BJ (cell line): Measurements from ENCODE around the gene UNC5A. TPM values are rescaled to one million over a fixed set of nuclear protein-coding genes. Genes with fewer than 3 reads are reported as not detected.
A peak's percentile ranks its signal among the peaks of the same experiment; 100 is the strongest.

Source experiments
- CTCF ChIA-PET: fragments of 350-600 bp; formaldehyde crosslinking; extraction: SDS; loops from one replicate; lab custom pipeline; 2021; ENCODE audit warnings: antibody characterized with exemption, inconsistent platforms; lab: Yijun Ruan, JAX
- POLR2A ChIA-PET: fragments of 300-600 bp; sonication (Branson Sonifier 250); formaldehyde crosslinking; extraction: SDS; loops from one replicate; lab custom pipeline; 2021; ENCODE audit warnings: antibody characterized with exemption; lab: Charles Lee
- DNase-seq: peaks from one replicate; pipeline ENCODE4 v3.0.0-alpha.2; 2011; ENCODE audit warnings: low read depth
- H3K27me3 ChIP-seq: 2 replicates; pipeline ENCODE4 v1.6.0; 2011; ENCODE audit warnings: low read length; ENCODE audit not compliant: control insufficient read depth, insufficient read depth
- H3K36me3 ChIP-seq: 2 replicates; pipeline ENCODE4 v1.5.1; 2011; ENCODE audit warnings: low read length; ENCODE audit not compliant: control insufficient read depth, insufficient read depth
- H3K4me3 ChIP-seq: 2 replicates; pipeline ENCODE4 v1.5.1; 2011; ENCODE audit warnings: low read depth, mild to moderate bottlenecking, control low read depth, low read length
- CTCF ChIP-seq: IDR thresholded peaks from 2 replicates; pipeline ENCODE4 v1.5.1; 2011; ENCODE audit warnings: low read depth, mild to moderate bottlenecking, control low read depth, inconsistent platforms, low read length, moderate library complexity; ENCODE audit not compliant: insufficient read depth
- polyA plus RNA-seq: library from polyadenylated mRNA; depleted of rRNA; stranded (reverse); fragments of >200 nt; gene quantifications from 2 replicates; pipeline ENCODE4 v1.2.3, GENCODE V29; 2011

The UNC5A gene
- polyA plus RNA-seq, 1 experiment = not detected

GRCh38 chr5:176814836-176815438, 4.6 kb downstream of the UNC5A start:
- CTCF ChIA-PET = no interaction called here
- Histone ChIP-seq H3K36me3 (no peaks in the 10 kb centered on the region), H3K27me3 (peaks cover 53% of the 10 kb centered on the region), H3K4me3 (no peak overlapping the region)
- no peak for DNase-seq
- POLR2A ChIA-PET = no interaction called here
- TF ChIP-seq CTCF = no peak

- Histone ChIP-seq H3K36me3 (no peaks in the 10 kb centered on the region), H3K27me3 (peaks cover 50% of the 10 kb centered on the region), H3K4me3 (no peak overlapping the region)
- CTCF ChIA-PET = interaction anchor here (1.8 kb wide), 1 partner anchor 155 kb away, joined by 7 read pairs; no protein-coding TSS in a partner anchor
- no peak for DNase-seq
- POLR2A ChIA-PET = no interaction called here
- TF ChIP-seq CTCF = no peak
Measured at GRCh38 chr5:176816043-176816745, 5.8 kb downstream of the UNC5A start.

DNA sequence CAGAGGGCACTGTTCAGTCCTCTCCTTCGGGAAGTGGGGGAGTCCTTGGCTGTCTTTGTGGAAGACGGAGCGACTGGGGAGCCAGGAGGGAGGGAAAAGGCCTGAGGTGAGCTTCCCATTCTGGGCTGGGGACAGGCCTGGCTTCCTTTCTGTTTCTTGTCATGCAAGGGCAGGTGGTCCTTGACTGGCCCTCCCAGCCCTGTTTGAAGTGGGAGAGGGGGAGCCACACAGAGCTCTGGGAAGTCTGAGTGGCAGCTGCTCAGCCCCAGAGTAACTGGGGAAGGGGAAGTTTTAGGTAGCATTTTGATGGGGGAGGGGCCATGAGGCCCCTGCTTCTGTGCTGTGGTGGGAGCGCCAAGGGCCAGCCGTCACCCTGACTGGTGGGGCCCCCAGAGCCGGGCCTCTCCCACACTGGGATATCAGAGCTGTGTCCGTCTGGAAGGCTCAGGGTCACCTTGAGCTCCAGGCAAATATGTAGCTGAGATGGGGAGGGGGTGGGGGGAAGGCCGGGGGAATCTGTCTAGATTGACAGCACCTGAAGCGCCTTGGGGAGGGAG, 6.5 kb downstream of the UNC5A start:
- H3K36me3 ChIP-seq = no peaks in the 10 kb centered on the region
- ChIA-PET CTCF (interaction anchor here (1.4 to 1.8 kb wide), 2 partner anchors 7 to 156 kb away, joined by 4 to 7 read pairs; no protein-coding TSS in a partner anchor), POLR2A (no interaction called here)
- peaks cover 43% of the 10 kb centered on the region for H3K27me3 ChIP-seq
- no peak for TF ChIP-seq CTCF
- H3K4me3 ChIP-seq = no peak overlapping the region
- DNase-seq = no peak

DNA sequence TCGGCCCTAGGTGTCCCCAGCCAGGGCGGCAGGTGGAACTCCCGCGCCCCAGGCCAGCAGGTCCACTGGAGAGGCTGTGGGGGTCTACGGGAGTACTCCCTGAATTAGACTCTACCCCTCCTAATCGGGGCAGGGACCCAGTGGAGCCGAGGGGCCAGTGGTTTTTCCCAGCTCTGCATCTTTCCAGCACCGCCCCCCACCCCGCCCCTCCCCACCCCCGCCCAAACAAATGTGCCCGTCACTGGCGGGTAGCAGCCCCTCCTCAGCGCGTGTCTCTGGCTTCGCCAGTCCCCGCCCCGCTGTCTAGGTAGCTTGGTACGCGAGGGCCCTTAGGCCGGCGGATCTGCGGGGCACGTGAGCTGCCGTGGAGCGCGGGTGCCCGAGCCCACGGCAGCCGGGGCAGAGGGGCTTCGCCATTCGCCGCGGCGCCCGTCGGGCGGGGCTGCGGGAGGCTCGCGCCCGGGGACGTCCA, 7.0 kb downstream of the UNC5A start:
- Histone ChIP-seq H3K4me3 (no peak overlapping the region), H3K36me3 (no peaks in the 10 kb centered on the region), H3K27me3 (peaks cover 39% of the 10 kb centered on the region)
- TF ChIP-seq CTCF = no peak
- DNase-seq = no peak
- POLR2A ChIA-PET = no interaction called here
- CTCF ChIA-PET = interaction anchor here (1.4 to 1.8 kb wide), 2 partner anchors 8 to 157 kb away, joined by 4 to 7 read pairs; no protein-coding TSS in a partner anchor

GRCh38 chr5:176817841-176818377, 7.5 kb downstream of the UNC5A start:
- TF ChIP-seq CTCF = peak; percentile 48
- POLR2A ChIA-PET = no interaction called here
- CTCF ChIA-PET = interaction anchor here (1.4 to 1.8 kb wide), 2 partner anchors 8 to 157 kb away, joined by 4 to 7 read pairs; no protein-coding TSS in a partner anchor
- Histone ChIP-seq H3K36me3 (no peaks in the 10 kb centered on the region), H3K27me3 (peaks cover 38% of the 10 kb centered on the region), H3K4me3 (no peak overlapping the region)
- DNase-seq = no peak
